Epithelial cell of proximal tubule (primary cell): ENCODE data around the gene FMNL2. TPM values are rescaled to one million over a fixed set of nuclear protein-coding genes. Genes with fewer than 3 reads are reported as not detected.

Experiments
- DNase-seq: peaks from one replicate; pipeline ENCODE4 v3.0.0-alpha.2; 2011; ENCODE audit warnings: low read depth
- H3K4me3 ChIP-seq: 2 replicates; pipeline ENCODE4 v1.5.1; 2011; ENCODE audit warnings: low read depth, mild to moderate bottlenecking, low read length
- total RNA-seq: library from RNA; depleted of rRNA; stranded (reverse); fragments of >200 nt; gene quantifications from 2 replicates; pipeline ENCODE4 v1.2.3, GENCODE V29; 2015
- TF ChIP-seq, protein P1 (sequence below): conservative IDR thresholded peaks from 2 replicates; pipeline ENCODE4 v1.5.1; 2012; ENCODE audit warnings: low read depth, mild to moderate bottlenecking, low read length

Gene FMNL2
- total RNA-seq, 1 donor from 2014 or later = 29.7 TPM

DNA sequence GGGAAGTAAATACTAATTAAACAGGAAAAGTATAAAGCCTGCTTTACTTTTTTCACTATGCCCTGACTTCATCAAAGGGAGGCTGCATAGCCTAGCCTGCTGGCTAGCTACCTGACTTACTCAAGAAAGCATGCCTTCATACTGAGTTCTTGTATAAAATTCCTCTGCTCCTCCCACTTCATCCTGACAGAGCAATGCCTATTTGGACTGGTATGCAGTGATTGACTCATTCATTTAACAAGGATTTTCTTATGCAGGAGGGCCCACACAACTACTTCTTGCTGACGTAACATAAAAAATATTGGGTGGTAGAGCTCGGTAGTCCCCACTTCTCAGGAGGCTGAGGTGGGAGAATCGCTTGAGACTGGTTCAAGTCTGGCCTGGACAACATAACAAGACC lies 311.8 kb downstream of the FMNL2 start:
- DNase-seq = peak; percentile 40
- TF ChIP-seq, protein P1, sequence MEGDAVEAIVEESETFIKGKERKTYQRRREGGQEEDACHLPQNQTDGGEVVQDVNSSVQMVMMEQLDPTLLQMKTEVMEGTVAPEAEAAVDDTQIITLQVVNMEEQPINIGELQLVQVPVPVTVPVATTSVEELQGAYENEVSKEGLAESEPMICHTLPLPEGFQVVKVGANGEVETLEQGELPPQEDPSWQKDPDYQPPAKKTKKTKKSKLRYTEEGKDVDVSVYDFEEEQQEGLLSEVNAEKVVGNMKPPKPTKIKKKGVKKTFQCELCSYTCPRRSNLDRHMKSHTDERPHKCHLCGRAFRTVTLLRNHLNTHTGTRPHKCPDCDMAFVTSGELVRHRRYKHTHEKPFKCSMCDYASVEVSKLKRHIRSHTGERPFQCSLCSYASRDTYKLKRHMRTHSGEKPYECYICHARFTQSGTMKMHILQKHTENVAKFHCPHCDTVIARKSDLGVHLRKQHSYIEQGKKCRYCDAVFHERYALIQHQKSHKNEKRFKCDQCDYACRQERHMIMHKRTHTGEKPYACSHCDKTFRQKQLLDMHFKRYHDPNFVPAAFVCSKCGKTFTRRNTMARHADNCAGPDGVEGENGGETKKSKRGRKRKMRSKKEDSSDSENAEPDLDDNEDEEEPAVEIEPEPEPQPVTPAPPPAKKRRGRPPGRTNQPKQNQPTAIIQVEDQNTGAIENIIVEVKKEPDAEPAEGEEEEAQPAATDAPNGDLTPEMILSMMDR = no peak
- H3K4me3 ChIP-seq = no peak overlapping the region

DNA sequence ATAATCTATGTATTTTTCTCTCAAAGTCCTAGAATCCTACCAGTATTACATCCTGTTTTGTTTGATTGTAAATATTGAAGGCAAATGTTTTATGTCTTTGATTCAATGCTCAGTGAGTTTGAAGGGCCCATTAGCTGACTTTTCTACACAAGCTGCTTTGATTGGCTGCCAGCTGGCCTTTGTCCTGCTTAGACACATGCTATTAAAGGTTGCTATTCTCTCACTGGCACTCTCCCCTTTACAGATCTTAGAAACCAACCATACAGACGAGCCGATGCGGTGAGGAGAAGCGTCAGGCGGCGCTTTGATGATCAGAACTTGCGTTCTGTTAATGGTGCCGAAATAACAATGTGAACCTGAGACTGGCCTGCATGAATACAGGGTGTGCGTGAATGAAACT lies 312.6 kb downstream of the FMNL2 start:
- H3K4me3 ChIP-seq = no peak overlapping the region
- DNase-seq = no peak
- TF ChIP-seq, protein P1 = no peak

DNA sequence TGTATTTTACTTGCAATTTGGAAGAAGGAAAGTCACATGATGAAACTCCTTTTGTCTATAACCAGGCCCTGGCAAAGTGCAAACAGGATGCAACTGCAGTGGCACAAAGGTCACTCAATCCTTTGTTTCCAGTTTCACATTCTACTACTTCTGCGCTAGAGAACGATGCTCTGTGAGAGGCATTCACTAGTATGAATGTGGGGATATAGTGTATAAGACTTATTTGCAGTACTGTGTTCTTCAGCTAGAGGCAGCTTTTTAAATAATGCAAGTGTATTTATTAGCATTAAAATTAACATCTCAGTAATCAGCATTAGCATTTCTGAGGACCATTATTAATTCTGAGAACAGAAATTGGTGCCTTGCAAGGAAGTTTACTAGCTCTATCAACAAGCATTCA lies 313.4 kb downstream of the FMNL2 start:
- TF ChIP-seq, protein P1 = no peak
- no peak for DNase-seq
- no peak overlapping the region for H3K4me3 ChIP-seq

DNA sequence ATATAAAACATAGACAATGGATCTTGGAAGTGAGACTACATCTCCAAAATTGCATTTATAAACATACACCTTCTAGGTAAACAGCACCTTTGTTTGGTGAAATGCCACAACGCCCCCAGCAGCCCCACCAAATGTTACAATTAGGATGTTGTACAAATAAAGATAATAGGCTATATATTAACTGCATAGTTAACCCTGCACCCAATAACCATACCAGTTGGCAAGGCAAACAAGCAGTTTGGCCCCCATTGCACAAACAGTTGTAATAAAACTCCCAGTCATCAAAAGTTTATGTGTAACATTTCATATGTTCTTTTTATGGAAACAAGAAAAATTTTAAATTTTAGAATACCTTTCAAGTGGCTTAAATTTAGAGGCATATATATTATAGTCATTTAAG lies 315.0 kb downstream of the FMNL2 start:
- TF ChIP-seq, protein P1 = no peak
- no peak for DNase-seq
- H3K4me3 ChIP-seq = no peak overlapping the region

DNA sequence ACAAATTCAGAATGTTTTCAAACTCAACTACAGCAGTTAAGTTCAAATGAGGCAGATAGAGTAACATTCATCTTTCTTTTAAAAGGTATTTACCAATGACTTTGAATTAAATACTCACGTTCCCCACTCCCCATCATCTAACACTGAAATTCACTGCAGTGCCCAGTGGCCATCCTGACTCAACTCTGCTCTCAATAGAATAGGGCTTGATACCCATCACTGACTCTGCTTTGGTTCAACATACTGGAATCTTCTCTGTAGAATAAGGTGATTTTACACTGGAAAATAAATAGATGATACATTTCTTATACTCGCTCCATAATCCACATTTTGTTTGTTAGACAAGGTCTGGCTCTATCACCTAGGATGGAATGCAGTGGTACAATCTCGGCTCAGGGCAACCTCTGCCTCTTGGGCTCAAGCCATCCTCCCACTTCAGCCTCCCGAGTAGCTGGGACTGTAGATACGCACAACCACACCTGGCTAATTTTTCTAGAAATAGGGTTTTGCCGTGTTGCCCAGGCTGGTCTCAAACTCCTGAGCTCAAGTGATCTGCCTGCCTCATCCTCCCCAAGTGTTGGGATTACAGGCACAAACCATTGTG lies 315.9 kb downstream of the FMNL2 start:
- no peak for DNase-seq
- TF ChIP-seq, protein P1 = no peak
- no peak overlapping the region for H3K4me3 ChIP-seq

DNA sequence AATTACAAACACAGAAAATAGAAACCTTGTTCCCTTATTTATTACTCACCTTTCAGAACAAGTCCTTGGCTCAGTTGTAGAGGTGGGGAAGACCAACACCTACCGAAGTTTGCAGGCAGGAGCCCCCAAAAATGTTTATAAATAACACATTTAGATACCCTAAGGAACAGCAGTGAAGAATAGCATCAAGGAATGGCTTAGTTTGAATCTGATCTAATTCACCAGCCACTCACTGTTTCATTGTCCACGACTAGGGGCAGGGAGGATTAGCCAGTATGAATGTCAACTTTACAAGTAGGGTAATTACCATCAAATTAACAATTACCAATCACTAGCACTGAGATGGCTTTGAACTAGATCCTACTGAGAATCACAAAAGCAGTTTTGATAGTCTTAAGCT lies 316.9 kb downstream of the FMNL2 start:
- H3K4me3 ChIP-seq = no peak overlapping the region
- DNase-seq = no peak
- TF ChIP-seq, protein P1 = no peak

DNA sequence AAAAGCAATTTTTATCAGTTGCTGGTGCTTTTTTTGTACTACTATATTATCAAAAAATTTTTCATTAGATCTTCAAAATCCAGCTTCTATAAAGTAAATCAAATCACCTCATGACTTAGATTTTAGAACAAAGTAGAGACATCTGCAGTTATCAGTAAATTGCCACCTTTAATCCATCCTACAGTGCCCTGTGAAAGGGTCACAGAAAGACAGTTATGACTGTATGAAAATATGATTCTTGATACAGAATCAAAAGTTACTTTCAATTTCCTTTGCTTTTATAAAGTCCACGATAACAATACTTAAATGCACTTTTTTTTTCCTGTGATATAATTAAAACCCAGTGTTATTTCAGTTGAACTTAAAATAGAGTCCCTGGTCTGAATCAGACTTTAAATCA lies 320.9 kb downstream of the FMNL2 start:
- DNase-seq = no peak
- no peak overlapping the region for H3K4me3 ChIP-seq
- TF ChIP-seq, protein P1 = no peak
